PC-9 (cell line): Measurements from ENCODE around the gene NRG4.

ENCODE experiments used
- EZH2 ChIP-seq: fragments of 200-600 bp; sonication (generic); IDR thresholded peaks from 2 replicates; pipeline ENCODE4 v1.8.0; 2017; ENCODE audit warnings: antibody characterized with exemption, low read depth
- TF ChIP-seq, protein P1 (sequence below): fragments of 200-600 bp; sonication (generic); conservative IDR thresholded peaks from 2 replicates; pipeline ENCODE4 v1.6.1; 2017; ENCODE audit warnings: mixed run types, antibody characterized with exemption, mild to moderate bottlenecking, moderate library complexity

DNA sequence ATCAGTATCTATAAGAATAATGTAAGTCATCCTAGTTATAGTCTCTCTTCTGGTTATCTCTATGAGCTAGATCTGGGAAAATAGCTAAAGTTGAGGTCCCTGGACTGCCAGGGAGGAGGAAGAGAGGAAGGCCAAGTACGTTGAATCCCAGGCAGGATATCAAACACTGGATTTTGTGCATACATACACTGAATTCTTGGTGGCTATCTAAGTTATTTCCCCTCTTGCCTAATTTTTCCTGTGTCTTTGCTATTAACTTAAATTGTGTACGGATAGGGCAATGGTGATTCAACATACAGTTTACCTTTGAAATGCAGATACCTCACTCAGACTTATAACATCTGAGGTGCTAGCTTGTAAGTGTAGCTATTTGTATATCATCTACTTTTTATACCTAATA, 81.4 kb downstream of the NRG4 start:
- TF ChIP-seq, protein P1, sequence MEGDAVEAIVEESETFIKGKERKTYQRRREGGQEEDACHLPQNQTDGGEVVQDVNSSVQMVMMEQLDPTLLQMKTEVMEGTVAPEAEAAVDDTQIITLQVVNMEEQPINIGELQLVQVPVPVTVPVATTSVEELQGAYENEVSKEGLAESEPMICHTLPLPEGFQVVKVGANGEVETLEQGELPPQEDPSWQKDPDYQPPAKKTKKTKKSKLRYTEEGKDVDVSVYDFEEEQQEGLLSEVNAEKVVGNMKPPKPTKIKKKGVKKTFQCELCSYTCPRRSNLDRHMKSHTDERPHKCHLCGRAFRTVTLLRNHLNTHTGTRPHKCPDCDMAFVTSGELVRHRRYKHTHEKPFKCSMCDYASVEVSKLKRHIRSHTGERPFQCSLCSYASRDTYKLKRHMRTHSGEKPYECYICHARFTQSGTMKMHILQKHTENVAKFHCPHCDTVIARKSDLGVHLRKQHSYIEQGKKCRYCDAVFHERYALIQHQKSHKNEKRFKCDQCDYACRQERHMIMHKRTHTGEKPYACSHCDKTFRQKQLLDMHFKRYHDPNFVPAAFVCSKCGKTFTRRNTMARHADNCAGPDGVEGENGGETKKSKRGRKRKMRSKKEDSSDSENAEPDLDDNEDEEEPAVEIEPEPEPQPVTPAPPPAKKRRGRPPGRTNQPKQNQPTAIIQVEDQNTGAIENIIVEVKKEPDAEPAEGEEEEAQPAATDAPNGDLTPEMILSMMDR = no peak
- TF ChIP-seq EZH2 = no peak
